GM19240 (cell line): ENCODE measurements around the gene CEP250.
"Not testable (repeated sequence)": the region's sequence is repeated elsewhere in the genome, so short reads cannot be mapped to it uniquely, and the experiment has no call there.

Experiments
- DNase-seq: peaks from one replicate; pipeline ENCODE4 v3.0.0; 2011; ENCODE audit warnings: low spot score; ENCODE audit not compliant: insufficient read length

Gene CEP250, protein sequence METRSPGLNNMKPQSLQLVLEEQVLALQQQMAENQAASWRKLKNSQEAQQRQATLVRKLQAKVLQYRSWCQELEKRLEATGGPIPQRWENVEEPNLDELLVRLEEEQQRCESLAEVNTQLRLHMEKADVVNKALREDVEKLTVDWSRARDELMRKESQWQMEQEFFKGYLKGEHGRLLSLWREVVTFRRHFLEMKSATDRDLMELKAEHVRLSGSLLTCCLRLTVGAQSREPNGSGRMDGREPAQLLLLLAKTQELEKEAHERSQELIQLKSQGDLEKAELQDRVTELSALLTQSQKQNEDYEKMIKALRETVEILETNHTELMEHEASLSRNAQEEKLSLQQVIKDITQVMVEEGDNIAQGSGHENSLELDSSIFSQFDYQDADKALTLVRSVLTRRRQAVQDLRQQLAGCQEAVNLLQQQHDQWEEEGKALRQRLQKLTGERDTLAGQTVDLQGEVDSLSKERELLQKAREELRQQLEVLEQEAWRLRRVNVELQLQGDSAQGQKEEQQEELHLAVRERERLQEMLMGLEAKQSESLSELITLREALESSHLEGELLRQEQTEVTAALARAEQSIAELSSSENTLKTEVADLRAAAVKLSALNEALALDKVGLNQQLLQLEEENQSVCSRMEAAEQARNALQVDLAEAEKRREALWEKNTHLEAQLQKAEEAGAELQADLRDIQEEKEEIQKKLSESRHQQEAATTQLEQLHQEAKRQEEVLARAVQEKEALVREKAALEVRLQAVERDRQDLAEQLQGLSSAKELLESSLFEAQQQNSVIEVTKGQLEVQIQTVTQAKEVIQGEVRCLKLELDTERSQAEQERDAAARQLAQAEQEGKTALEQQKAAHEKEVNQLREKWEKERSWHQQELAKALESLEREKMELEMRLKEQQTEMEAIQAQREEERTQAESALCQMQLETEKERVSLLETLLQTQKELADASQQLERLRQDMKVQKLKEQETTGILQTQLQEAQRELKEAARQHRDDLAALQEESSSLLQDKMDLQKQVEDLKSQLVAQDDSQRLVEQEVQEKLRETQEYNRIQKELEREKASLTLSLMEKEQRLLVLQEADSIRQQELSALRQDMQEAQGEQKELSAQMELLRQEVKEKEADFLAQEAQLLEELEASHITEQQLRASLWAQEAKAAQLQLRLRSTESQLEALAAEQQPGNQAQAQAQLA (N-terminal part only)

DNA sequence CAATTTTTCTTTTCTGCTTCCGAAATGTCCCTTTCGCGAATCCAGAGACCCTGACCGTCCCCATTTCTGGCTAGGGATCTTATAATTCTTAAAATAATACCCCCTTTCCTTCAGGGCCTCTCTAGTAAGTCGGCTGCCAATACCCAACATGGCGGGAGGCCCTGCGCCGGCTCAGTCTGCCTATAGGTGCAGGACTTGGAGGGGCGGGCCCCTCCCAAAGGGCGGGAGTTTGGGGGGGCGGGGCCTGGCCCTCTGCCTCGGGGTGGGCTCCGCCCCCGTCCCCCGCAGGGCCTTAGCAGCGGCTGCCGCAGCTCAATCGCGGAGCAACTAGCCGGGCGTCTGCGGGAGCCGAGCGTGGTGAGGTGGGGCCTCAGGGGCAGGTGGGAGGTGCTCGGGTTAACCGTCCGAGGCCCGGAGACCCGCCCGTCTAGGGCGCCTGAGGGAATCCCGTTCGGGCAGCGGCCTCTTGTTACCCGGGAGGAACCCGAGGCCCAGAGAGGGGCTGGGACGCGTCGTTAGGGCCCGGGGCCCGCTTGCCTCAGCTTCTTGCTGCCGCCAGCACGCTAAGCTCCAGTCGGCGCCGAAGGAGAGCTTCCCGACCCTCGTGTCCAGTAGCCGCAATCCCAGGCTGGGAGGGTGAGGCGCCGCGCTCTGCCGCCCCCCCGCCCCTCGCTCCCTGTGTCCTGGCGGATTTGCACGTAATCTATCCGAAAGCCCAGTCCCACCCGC lies at the start of gene CEP250:
CEP250 (plus strand) TSS at position 718 of the 729 bp plus-strand sequence. CDS start 6,770 bp downstream, outside the sequence.
- peak; percentile 80 for DNase-seq

DNA sequence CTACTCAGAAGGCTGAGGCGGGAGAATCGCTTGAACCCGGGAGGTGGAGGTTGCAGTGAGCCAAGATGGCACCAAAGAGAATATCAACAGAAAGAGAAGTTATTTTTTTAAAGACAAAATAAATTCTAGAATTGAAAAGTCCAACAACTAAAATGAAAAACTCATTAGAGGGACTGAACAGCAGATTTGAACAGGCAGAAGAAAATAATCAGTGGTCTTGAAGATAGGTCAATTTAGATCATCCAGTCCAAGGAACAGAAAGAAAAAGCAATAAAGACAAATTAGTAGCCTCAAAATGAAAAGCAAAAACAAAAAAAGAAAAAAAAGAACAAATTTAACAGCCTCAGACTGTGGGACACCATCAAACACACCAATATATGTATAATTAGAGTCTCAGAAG lies 49.6 kb upstream of the CEP250 start:
- DNase-seq, result no peak

DNA sequence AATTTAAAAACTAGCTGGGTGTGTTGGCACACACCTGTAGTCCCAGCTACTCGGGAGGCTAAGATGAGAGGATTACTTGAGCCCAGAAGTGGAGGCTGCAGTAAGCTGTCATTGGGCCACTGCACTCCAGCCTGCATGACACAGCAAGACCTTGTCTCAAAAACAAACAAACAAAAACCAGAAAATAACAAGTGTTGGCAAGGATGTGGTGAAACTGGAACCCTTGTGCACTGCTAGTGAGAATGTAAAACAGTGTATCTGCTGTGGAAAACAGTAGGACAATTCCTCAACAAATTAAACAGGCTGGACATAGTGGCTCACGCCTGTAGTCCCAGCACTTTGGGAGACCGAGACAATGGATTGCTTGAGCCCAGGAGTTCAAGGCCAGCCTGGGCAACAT lies 47.1 kb upstream of the CEP250 start:
- DNase-seq, result no peak

GRCh38 chr20:35409542-35409941 lies 45.9 kb upstream of the CEP250 start:
- no peak for DNase-seq

- DNase-seq, result no peak
Observed at GRCh38 chr20:35410613-35411012, 44.8 kb upstream of the CEP250 start.

DNA sequence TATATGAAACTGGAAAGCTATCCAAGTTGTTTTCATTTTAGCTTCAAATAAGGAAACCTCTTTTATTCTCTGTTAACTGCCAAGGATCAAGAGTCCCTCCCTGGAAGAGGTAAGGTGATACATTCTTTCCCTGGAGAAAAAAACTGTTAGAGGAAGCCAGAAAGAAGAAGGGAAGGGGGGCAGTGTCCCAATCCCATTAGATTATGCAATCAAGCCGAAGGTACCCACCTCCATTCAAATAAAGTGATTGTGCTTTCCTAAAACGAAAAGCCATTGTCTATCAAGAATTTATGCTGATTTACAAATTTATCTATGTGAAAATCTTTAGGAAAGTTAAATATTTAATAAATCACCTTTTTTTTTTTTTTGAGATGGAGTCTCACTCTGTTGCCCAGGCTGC lies 34.1 kb upstream of the CEP250 start:
- no peak for DNase-seq

DNA sequence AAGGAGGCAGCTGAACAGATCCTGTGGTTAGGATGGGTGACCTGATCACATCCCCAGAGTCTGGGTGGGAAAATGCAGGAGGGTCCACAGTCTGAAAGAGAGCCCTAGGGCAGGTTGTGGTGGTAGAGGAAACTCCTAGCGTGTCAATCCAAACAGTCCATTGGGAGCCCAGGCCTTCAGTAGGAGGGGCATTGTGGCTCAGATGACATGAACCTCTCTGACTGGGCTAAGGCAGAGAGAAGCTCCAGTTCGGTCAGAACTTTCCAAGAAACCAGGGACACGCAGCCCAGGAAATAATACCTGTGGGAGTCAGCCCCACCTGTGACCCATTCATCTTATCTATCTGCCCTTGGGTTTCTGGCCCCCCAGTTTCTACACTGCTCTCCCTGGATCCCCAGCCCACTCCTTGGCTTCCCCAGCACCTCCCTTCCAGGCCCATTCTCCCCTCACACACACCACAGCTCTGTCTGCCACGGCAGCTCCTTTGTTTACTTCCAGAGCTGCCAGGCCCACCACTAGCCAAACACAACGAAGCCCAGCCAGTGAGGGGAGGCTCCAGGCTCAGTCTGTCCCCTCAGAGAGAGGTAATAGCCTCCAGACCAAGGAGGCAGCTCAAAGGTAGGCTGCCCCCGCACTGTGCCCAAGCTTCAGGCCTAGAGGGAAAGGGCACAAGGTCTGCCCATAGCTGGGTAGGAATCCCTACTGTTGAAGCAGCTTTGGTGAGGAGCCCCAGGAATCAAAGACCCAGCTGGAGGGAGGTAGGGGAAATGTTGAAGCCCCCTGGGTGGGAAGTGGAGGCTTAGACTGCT lies 23.6 kb upstream of the CEP250 start:
- DNase-seq, result no peak

DNA sequence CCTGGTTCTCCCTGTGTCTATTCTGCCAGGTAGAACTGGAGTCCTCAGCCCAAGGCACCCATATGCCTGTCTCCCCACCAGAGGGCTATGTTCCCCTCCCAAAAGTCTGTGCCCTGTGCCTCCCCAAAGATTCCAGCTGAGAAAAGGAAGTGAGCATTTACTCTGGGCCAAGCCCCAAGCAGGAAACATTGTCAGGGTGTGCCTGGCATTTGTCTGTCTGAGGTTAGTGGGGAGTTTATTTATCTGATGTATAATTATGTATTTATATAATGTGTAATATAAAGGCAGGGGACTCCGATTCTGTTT lies 23.0 kb upstream of the CEP250 start:
- DNase-seq, result no peak

DNA sequence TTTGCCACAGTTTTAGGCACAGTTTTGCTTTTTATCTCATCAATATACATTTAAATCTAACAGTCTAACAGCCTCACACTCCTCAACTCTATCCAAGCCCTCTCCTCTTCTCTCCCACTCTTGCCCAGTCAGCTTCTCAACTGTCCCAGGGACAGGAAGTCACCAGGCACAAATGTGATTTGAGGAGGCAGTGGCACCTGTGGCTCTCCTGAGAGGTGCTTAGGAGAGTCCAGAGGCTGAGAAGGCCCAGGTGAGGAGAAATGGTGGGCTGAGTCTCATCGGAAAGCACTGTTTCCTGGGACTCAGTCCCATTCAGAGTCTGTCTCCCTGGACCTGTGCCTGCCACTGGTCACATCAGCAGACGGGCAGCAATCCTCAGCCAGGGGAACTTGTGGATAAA lies 22.1 kb upstream of the CEP250 start:
- no peak for DNase-seq

DNA sequence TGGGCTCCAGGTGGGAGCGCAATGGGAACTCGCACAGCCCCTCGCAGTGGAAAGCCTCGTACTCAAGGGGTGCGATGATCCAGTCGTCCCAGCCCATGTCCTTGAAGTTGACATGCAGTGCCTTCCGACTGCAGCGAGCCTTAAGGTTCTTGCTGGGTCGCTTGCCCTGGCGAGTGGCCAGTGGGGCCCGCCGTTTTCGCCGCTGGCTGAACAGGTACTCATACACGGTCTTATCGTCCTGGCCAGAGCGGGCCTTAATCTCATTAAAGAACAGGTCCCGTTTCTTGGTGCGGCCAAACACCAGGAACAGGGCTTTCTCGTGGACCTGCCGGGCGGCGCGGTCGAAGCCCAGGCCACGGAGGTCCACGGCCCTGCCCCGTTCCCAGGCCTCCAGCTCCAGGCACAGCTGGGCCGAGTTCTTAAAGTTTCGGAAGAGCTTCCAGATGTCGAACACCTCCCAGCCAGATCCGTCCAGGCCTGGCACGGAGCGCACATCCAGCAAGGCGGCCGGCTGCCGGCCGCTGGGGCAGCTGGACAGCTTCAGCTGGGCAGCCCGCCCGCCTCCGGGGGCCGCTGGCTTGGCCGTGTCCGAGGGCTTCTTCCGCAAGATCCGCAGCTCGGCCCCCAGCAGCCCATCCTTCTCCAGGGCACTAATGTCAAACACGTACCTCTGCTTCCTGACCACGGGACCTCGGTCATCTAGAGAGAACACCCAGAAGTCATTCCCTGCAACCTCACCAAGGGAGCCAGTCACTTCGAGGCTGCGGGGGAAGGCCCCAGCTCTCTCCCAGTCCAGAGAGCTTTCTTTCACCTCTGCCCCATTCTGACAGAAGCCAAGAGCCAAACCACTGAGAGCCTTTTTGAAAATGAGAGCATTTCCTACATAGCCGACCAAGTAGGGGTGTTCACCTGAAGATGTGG lies 21.1 kb upstream of the CEP250 start:
- no peak for DNase-seq

DNA sequence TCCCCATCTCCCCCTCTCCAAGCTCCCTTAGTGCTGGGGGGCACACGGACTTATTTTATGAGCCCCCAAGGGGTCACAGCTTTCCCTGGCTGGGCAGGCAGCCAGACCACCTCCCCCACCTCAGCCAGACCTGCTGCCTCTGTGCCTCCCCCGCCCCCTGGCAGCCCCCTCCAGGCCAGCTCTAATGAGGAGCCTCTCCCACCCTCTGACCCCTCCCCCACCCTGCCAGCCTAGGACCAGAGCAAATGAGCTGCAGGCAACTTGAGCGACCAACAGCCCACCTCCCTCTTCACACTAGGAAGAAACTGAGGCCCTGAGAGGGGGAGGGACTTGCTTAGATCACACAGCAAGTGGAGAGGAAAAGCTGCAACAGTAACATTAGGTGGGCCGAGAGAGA lies 19.2 kb upstream of the CEP250 start:
- DNase-seq, result no peak

DNA sequence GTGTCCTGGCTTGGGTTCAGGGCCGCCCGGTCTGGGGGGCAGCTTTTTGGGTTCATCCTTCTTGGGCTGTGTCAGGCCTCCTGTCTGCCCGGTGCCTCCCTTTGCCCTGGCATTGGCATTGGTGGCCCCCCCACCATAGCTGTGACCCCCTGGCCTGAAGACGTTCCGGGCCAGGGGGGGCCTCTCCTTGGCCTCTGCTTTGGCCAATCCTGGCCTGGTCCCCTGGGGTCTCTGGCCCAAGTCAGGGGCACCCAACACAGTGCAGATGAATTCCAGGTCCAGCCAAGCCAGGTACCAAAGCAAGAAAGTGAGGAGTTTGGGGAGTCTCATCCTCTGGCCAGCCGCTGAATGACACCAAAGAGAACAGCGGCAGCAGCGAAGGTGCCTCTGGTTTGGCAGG lies 17.8 kb upstream of the CEP250 start:
- DNase-seq, result no peak

- no peak for DNase-seq
Observed at GRCh38 chr20:35443003-35443402, 12.4 kb upstream of the CEP250 start.

- DNase-seq, result no peak
Observed at GRCh38 chr20:35444226-35444625, 11.2 kb upstream of the CEP250 start.

DNA sequence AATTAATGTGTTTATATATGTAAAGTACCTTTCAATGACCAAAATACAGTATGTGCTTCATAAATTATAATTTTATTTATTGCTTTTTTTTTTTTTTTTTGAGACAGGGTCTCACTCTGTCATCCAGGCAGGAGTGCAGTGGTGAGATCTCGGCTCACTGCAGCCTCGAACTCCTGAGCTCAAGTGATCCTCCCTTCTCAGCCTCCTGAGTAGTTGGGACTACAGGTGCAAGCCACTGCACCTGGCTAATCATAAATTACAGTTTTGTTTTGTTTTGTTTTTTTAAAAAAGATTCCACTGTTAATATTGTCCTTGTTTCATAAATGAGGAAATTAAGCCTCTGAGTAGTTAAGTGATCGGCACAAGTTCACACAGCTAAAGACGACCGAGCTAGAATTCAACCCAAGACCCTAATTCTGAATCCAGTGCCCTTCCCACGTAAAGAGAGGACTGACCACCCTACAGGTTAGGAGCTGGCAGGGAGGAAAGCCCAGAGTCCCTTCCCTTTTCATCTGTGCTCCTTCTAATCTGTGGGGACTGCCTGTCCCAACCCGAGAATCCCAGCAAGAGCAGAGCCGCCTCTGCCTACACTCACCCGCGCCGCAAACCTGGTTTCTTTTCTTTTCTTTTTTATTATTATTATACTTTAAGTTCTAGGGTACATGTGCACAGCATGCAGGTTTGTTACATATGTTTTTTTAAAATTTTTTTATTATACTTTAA lies 8.9 kb upstream of the CEP250 start:
- DNase-seq, result no peak

DNA sequence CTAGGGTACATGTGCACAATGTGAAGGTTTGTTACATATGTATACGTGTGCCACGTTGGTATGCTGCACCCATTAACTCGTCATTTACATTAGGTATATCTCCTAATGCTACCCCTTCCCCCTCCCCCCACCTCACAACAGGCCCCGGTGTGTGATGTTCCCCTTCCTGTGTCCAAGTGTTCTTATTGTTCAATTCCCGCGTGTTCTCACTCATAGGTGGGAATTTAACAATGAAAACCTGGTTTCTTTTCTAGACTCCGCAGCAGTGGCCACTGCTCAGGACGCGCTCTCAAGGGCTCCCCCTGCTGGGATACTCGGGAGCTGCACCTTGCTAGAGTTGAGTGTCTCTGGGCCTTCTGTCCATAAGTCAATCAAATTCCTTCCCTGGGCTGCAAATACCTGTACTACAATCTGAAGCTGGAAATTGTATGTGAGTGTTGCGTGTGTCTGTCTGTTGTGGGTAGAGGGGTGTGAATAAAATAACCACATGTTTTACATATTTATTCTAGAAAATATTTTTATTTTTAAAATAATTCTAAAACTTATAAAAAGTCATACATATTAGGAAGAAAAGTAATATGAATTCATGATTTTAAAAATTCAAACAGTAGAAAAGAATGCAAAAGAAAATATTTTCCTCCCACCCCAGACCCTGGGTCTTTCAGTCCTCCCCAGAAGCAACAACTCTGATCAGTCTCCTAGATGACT lies 8.2 kb upstream of the CEP250 start:
- peak; percentile 60 for DNase-seq

DNA sequence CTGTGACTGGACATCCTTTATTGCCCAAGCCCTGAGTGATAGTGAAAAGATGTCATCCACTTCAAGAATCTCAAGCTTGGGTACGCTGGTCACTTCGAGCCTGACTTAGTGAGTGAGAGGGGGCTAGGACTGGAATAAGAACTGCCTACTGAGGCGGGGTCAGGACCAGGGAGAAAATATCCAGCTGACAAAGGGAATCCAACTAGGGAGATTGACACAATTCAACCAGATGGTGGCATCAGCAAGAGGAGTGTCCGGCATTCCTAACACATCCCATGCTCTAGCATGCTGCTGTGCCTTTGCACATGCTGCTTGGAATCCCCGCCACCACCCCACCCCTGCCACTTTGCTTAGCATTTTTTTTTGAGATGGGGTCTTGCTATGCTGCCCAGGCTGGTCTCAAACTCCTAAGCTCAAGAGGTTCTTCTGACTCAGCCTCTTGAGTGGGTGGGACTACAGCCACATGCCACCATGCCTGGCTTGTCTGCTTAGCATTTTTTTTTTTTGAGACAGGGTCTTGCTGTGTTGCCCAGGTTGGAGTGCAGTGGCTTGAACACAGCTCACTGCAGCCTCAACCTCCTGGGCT lies 6.5 kb upstream of the CEP250 start:
- DNase-seq, result no peak

DNA sequence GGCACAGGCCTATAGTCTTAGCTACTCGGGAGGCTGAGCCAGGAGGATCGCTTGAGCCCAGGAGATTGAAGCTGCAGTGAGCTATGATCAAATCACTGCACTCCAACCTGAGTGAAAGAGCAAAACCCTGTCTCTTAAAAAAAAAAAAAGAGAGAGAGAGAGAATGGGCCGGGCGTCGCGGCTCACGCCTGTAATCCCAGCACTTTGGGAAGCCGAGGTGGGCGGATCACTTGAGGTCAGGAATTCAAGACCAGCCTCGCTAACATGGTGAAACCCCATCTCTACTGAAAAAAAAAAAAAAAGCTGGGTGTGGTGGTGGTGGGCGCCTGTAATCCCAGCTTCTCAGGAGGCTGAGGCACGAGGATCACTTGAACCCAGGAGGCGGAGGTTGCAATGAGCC lies 5.5 kb upstream of the CEP250 start:
- DNase-seq, result not testable (repeated sequence)
